GM12878 (cell line): ENCODE results near the gene RHEX. TPM values are rescaled to one million over a fixed set of nuclear protein-coding genes. Genes with fewer than 3 reads are reported as not detected.

ENCODE experiments used
- ATAC-seq: fragments of 200-7000 bp; cut with Tn5 transposase; 3 replicates; pipeline ENCODE4 v1.9.1; 2020; ENCODE audit warnings: mild to moderate bottlenecking, moderate library complexity
- BruUV-seq: library from RNA; stranded (reverse); fragments of 400-500 nt; replicated peaks from 2 replicates; lab custom pipeline; 2021; lab: Mats Ljungman, UMichigan
- CTCF ChIA-PET: fragments of 300-600 bp; sonication (Branson Sonifier 250); formaldehyde crosslinking; extraction: SDS; loops from one replicate; lab custom pipeline; 2021; ENCODE audit warnings: inconsistent platforms; lab: Yijun Ruan, JAX
- POLR2A ChIA-PET: fragments of 350-600 bp; formaldehyde crosslinking; extraction: SDS; loops from one replicate; lab custom pipeline; 2021; ENCODE audit warnings: inconsistent platforms; lab: Charles Lee
- RAD21 ChIA-PET: fragments of 300-600 bp; sonication (Branson Sonifier 250); formaldehyde crosslinking; loops from one replicate; lab custom pipeline; 2023; ENCODE audit warnings: antibody characterized with exemption; ENCODE audit not compliant: unreplicated experiment; lab: Charles Lee
- SMC1A ChIA-PET: fragments of 300-600 bp; sonication (Branson Sonifier 250); formaldehyde crosslinking; loops from one replicate; lab custom pipeline; 2023; ENCODE audit not compliant: unreplicated experiment, uncharacterized antibody; lab: Charles Lee
- DNase-seq: peaks from one replicate; pipeline ENCODE4 v3.0.0-alpha.2; 2011; ENCODE audit warnings: low read depth, low spot score
- FAIRE-seq: peaks from 3 replicates; lab custom pipeline; 2011; peaks lifted over from hg19 to GRCh38; lab: Jason Lieb, UNC
- H2AFZ ChIP-seq: 2 replicates; pipeline ENCODE4 v1.6.0; 2011; ENCODE audit warnings: low read depth, low read length, control low read depth; ENCODE audit not compliant: control insufficient read depth
- H3K27ac ChIP-seq: 2 replicates; pipeline ENCODE4 v1.5.1; 2011; ENCODE audit warnings: control low read depth; ENCODE audit not compliant: control insufficient read depth, insufficient read depth
- H3K27me3 ChIP-seq, 2 experiments: replicated peaks in 1 of 2; 2 replicates each; pipeline versions ENCODE4 v1.6.0 to v1.6.1; 2011; ENCODE audit warnings: low read length in 1 of 2; ENCODE audit not compliant: control insufficient read depth in 2 of 2, insufficient read depth in 2 of 2
- H3K36me3 ChIP-seq, 2 experiments: 2 replicates each; pipeline ENCODE4 v1.5.1; 2011; ENCODE audit warnings: low read length in 1 of 2; ENCODE audit not compliant: control insufficient read depth in 2 of 2, insufficient read depth in 2 of 2
- H3K4me1 ChIP-seq: 2 replicates; pipeline ENCODE4 v1.6.1; 2011; ENCODE audit warnings: mild to moderate bottlenecking, low read length, moderate library complexity, mixed read lengths; ENCODE audit not compliant: control insufficient read depth, insufficient read depth
- H3K4me2 ChIP-seq: 2 replicates; pipeline ENCODE4 v1.6.0; 2011; ENCODE audit warnings: control low read depth; ENCODE audit not compliant: control insufficient read depth, insufficient read depth
- H3K4me3 ChIP-seq: fragments of 200-600 bp; sonication (generic); 2 replicates; pipeline ENCODE4 v1.5.1; 2016
- H3K79me2 ChIP-seq: 2 replicates; pipeline ENCODE4 v1.6.0; 2011; ENCODE audit warnings: low read length; ENCODE audit not compliant: control insufficient read depth, insufficient read depth
- H3K9ac ChIP-seq: 2 replicates; pipeline ENCODE4 v1.8.0; 2011; ENCODE audit warnings: low read length, control low read depth, mixed read lengths; ENCODE audit not compliant: control insufficient read depth, insufficient read depth
- H3K9me3 ChIP-seq: replicated peaks from 3 replicates; pipeline ENCODE4 v1.5.1; 2011; ENCODE audit warnings: mild to moderate bottlenecking, low read length; ENCODE audit not compliant: control insufficient read depth, insufficient read depth
- H4K20me1 ChIP-seq: 2 replicates; pipeline ENCODE4 v1.6.0; 2011; ENCODE audit not compliant: control insufficient read depth, insufficient read depth
- BHLHE40 ChIP-seq, 2 experiments: fragments of 450-650 bp in 1 of 2; IDR thresholded peaks; 2 replicates each; pipeline ENCODE4 v1.6.1; 2011 to 2017; ENCODE audit warnings: low read depth in 2 of 2, borderline replicate concordance in 1 of 2, improper control_type of control experiment in 1 of 2, low read length in 1 of 2, mild to moderate bottlenecking in 1 of 2
- FOXM1 ChIP-seq: IDR thresholded peaks from 2 replicates; pipeline ENCODE4 v1.6.1; 2012; ENCODE audit warnings: low read depth, mild to moderate bottlenecking, inconsistent platforms, low read length, moderate library complexity
- NR2C2 ChIP-seq: IDR thresholded peaks from 2 replicates; pipeline ENCODE4 v1.6.1; 2011; ENCODE audit warnings: borderline replicate concordance, low read depth; ENCODE audit not compliant: control insufficient read depth, insufficient read length
- POLR2A ChIP-seq: IDR thresholded peaks from 2 replicates; pipeline ENCODE4 v1.6.1; 2011; ENCODE audit warnings: low read depth, mild to moderate bottlenecking, low read length
- POU2F2 ChIP-seq: IDR thresholded peaks from 3 replicates; pipeline ENCODE4 v1.6.1; 2011; ENCODE audit warnings: low read depth, mild to moderate bottlenecking, low read length, borderline replicate concordance
- RB1 ChIP-seq: fragments of 450-650 bp; formaldehyde crosslinking; IDR thresholded peaks from 2 replicates; pipeline ENCODE4 v1.6.1; 2017; ENCODE audit warnings: mild to moderate bottlenecking, borderline replicate concordance
- SREBF2 ChIP-seq: IDR thresholded peaks from 2 replicates; pipeline ENCODE4 v1.6.1; 2012; ENCODE audit warnings: mild to moderate bottlenecking, low read length
- STAT1 ChIP-seq: fragments of 450-650 bp; conservative IDR thresholded peaks from 2 replicates; pipeline ENCODE4 v1.6.1; 2014; ENCODE audit warnings: antibody characterized with exemption, mild to moderate bottlenecking
- WGBS: methylation state at CpG from one replicate; pipeline ENCODE4 v1.1.6; 2016; ENCODE audit warnings: low lambda C conversion rate; ENCODE audit not compliant: insufficient replicate concordance, insufficient coverage; ENCODE audit errors: missing lambda C conversion rate; 5-methylcytosine and 5-hydroxymethylcytosine counted together
- in situ Hi-C: fragments of 300-500 bp; cut with MboI; formaldehyde crosslinking; loops from 9 replicates; pipeline ENCODE4 v1.14.3; 2018; ENCODE audit warnings: mixed read lengths
- intact Hi-C: fragments of 100-400 bp; cut with micrococcal nuclease; formaldehyde crosslinking; loops from one replicate; pipeline ENCODE4 v1.14.2; 2022; ENCODE audit not compliant: unreplicated experiment
- polyA plus RNA-seq, 11 experiments: library from polyadenylated mRNA; depleted of rRNA in 4 of 11; unstranded in 6 of 11; stranded (reverse) in 5 of 11; fragments of >200 nt; fragmentation: Nextera tagmentation in 4 of 11; fragmentation: Illumina TruSeq in 1 of 11; extraction: Ambion mirVana in 4 of 11; extraction: Trizol in 1 of 11; gene quantifications; 1 replicate in 1 of 11; 2 replicates in 10 of 11; pipeline versions ENCODE4 v1.2.1 to v1.2.3, GENCODE V29; 2011 to 2016; ENCODE audit warnings: inconsistent platforms in 2 of 11, missing spikeins in 2 of 11, low read depth in 1 of 11
- total RNA-seq, 4 experiments: library from RNA; depleted of rRNA in 3 of 4; stranded (reverse); fragments of >200 nt in 3 of 4; fragmentation: Illumina TruSeq in 1 of 4; extraction: Trizol in 1 of 4; gene quantifications; 2 replicates each; pipeline versions ENCODE4 v1.2.1 to v1.2.3, GENCODE V29; 2013 to 2021
- TF ChIP-seq, protein P1 (sequence below): IDR thresholded peaks from 2 replicates; pipeline ENCODE4 v1.6.1; 2012; ENCODE audit warnings: low read depth, low read length, improper control_type of control experiment
- TF ChIP-seq, protein P2 (sequence below): fragments of 450-650 bp; IDR thresholded peaks from 2 replicates; pipeline ENCODE4 v1.6.1; 2016; ENCODE audit warnings: mild to moderate bottlenecking
- TF ChIP-seq, protein P3 (sequence below): IDR thresholded peaks from 2 replicates; pipeline ENCODE4 v1.6.1; 2011; ENCODE audit warnings: borderline replicate concordance, low read depth, mild to moderate bottlenecking, moderate library complexity, mixed read lengths, low read length; ENCODE audit not compliant: insufficient read depth; ENCODE audit errors: extremely low read length

Gene RHEX
- total and polyA plus RNA-seq, 10 of the 15 experiments (the other 5 are each of a cell fraction or from before 2014, with no cell fraction given): 2.4 to 11.4 (median 5.7) TPM

DNA sequence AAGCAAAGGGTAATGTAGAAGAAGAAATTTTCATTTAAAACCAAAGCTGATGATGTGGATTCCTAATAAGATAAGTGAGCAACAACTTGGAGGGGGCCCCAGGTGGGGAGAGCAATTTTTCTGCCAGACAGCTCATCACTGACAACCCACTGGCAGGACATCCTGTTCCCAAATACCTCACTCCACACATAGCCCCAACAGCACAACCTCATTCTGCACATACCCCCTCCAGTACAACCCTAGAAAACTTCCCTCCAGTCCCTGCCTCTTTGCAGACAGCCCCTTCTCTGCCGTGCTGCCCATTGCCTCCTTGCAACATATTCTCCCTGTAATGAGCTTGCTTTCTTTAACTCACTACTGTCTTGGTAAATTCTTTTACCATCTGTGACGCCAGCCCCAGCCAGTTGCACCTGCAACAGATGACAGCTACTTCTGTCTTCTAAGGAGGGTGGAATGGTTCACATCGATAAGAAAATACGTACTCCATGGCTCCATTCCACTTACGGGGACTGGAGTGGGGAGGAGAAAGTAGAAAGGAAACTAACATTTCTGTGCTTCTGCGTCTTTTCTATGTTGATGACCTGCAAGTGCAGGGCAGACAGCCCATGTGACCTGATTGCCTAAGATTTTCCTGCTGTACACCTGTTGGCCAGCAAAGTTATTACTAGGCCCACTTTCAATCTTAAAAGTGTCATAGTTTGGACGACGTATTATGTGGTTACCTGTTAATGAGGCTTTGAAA, 14.7 kb downstream of the RHEX start:
- H3K27ac ChIP-seq: peak overlapping the region; percentile 1; the same call in 1 of the 2 replicates
- no peak overlapping the region for H3K4me3 ChIP-seq
- TF ChIP-seq STAT1 (no peak), FOXM1 (no peak), NR2C2 (no peak), BHLHE40 (IDR thresholded peaks at IDR 0.05; ENCODE audit: borderline replicate concordance in 1 of 2, low read depth in 2 of 2, low read length in 1 of 2) (no peak), POLR2A (peak; percentile 50), SREBF2 (no peak), POU2F2 (no peak), RB1 (no peak)
- TF ChIP-seq, protein P1, sequence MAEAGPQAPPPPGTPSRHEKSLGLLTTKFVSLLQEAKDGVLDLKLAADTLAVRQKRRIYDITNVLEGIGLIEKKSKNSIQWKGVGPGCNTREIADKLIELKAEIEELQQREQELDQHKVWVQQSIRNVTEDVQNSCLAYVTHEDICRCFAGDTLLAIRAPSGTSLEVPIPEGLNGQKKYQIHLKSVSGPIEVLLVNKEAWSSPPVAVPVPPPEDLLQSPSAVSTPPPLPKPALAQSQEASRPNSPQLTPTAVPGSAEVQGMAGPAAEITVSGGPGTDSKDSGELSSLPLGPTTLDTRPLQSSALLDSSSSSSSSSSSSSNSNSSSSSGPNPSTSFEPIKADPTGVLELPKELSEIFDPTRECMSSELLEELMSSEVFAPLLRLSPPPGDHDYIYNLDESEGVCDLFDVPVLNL: no peak
- TF ChIP-seq, protein P2, sequence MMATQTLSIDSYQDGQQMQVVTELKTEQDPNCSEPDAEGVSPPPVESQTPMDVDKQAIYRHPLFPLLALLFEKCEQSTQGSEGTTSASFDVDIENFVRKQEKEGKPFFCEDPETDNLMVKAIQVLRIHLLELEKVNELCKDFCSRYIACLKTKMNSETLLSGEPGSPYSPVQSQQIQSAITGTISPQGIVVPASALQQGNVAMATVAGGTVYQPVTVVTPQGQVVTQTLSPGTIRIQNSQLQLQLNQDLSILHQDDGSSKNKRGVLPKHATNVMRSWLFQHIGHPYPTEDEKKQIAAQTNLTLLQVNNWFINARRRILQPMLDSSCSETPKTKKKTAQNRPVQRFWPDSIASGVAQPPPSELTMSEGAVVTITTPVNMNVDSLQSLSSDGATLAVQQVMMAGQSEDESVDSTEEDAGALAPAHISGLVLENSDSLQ: no peak
- TF ChIP-seq, protein P3, sequence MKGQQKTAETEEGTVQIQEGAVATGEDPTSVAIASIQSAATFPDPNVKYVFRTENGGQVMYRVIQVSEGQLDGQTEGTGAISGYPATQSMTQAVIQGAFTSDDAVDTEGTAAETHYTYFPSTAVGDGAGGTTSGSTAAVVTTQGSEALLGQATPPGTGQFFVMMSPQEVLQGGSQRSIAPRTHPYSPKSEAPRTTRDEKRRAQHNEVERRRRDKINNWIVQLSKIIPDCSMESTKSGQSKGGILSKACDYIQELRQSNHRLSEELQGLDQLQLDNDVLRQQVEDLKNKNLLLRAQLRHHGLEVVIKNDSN: peak; percentile 25
- TF ChIP-seq, all 136 proteins: peak for 2
- DNase-seq: no peak
- ChIA-PET POLR2A (interaction anchor here (0.5 kb wide), 1 partner anchor 77 kb away, joined by 6 read pairs; no protein-coding TSS in a partner anchor), SMC1A (interaction anchor here (0.9 to 1.2 kb wide), 3 partner anchors 12 to 37 kb away, joined by 3 to 6 read pairs (median 4); no protein-coding TSS in a partner anchor), CTCF (interaction anchor here (0.7 to 1.6 kb wide), 5 partner anchors 9 to 39 kb away, joined by 3 to 8 read pairs (median 4); no protein-coding TSS in a partner anchor), RAD21 (no interaction called here)
- Histone ChIP-seq H3K9ac (no peak overlapping the region), H3K36me3 (peaks cover 3 to 15% of the 10 kb centered on the region in 2 experiments), H3K4me1 (peaks cover 26% of the 10 kb centered on the region), H2AFZ (no peak overlapping the region), H4K20me1 (no peaks in the 10 kb centered on the region; the same call in 1 of the 2 replicates), H3K9me3 (no peaks in the 10 kb centered on the region; the same call in 2 of the 3 replicates), H3K79me2 (no peaks in the 10 kb centered on the region), H3K27me3 (no peaks in the 10 kb centered on the region), H3K4me2 (no peak overlapping the region)
- BruUV-seq: TSS peak; percentile 9
- 82% methylated on average over 8 of the region's 8 CpGs for WGBS
- no peak for FAIRE-seq
- peak; percentile 30 for ATAC-seq
- in situ Hi-C loops: no loop called here
- intact Hi-C loops: loop anchor here (5.0 kb wide), 1 partner anchor 35 kb away; no protein-coding TSS in a partner anchor
